K562 (cell line): ENCODE measurements around the gene TMEM107. TPM values are rescaled to one million over a fixed set of nuclear protein-coding genes. Genes with fewer than 3 reads are reported as not detected.

ENCODE experiments used
- HDAC3 ChIP-seq: fragments of 450-650 bp; IDR thresholded peaks from 2 replicates; pipeline ENCODE4 v1.6.1; 2018; ENCODE audit warnings: borderline replicate concordance, mild to moderate bottlenecking, moderate library complexity; ENCODE audit not compliant: partially characterized antibody
- IRF1 ChIP-seq: sonication (generic); formaldehyde crosslinking; IDR thresholded peaks from 2 replicates; pipeline ENCODE4 v1.8.0; 2022; ENCODE audit warnings: missing genetic modification reagents, mild to moderate bottlenecking, borderline replicate concordance
- MECOM ChIP-seq: fragments of 250-450 bp; sonication (Bioruptor Pico); IDR thresholded peaks from 2 replicates; pipeline ENCODE4 v1.8.0; 2022; ENCODE audit warnings: inconsistent platforms
- MLX ChIP-seq, 2 experiments: fragments of 450-650 bp in 1 of 2; sonication (generic) in 1 of 2; formaldehyde crosslinking; conservative IDR thresholded peaks; 2 replicates each; pipeline versions ENCODE4 v1.4.0 to v1.8.1; 2020 to 2022; ENCODE audit warnings: mild to moderate bottlenecking in 1 of 2, missing genetic modification reagents in 1 of 2
- MXI1 ChIP-seq: IDR thresholded peaks from 2 replicates; pipeline ENCODE4 v1.6.1; 2011; ENCODE audit warnings: low read depth, mild to moderate bottlenecking, improper control_type of control experiment, low read length
- NFXL1 ChIP-seq: fragments of 450-650 bp; formaldehyde crosslinking; IDR thresholded peaks from 2 replicates; pipeline ENCODE4 v1.4.0; 2021; ENCODE audit warnings: mild to moderate bottlenecking
- NRF1 ChIP-seq, 2 experiments: fragments of 450-650 bp; IDR thresholded peaks in 1 of 2; conservative IDR thresholded peaks in 1 of 2; 2 replicates each; pipeline ENCODE4 v1.6.1; 2014; ENCODE audit warnings: mild to moderate bottlenecking in 2 of 2
- PHB2 ChIP-seq: fragments of 450-650 bp; IDR thresholded peaks from 2 replicates; pipeline ENCODE4 v1.6.1; 2017; ENCODE audit warnings: low read depth
- ZBTB1 ChIP-seq: sonication (generic); formaldehyde crosslinking; IDR thresholded peaks from 2 replicates; pipeline ENCODE4 v1.8.1; 2023; ENCODE audit warnings: missing genetic modification reagents, low read depth, mild to moderate bottlenecking, borderline replicate concordance
- ZBTB40 ChIP-seq, 2 experiments: fragments of 450-650 bp in 1 of 2; sonication (generic) in 1 of 2; formaldehyde crosslinking in 1 of 2; IDR thresholded peaks; 2 replicates each; pipeline versions ENCODE4 v1.7.1 to v1.9.0; 2016 to 2022; ENCODE audit warnings: inconsistent platforms in 1 of 2, mild to moderate bottlenecking in 1 of 2, missing genetic modification reagents in 1 of 2
- ZNF124 ChIP-seq: sonication (generic); formaldehyde crosslinking; IDR thresholded peaks from 2 replicates; pipeline ENCODE4 v1.8.1; 2022; ENCODE audit warnings: missing genetic modification reagents
- ZNF408 ChIP-seq: fragments of 250-450 bp; sonication (Bioruptor Pico); IDR thresholded peaks from 2 replicates; pipeline ENCODE4 v1.4.0; 2020; ENCODE audit warnings: low read depth, mild to moderate bottlenecking, moderate library complexity
- ZZZ3 ChIP-seq: fragments of 450-650 bp; IDR thresholded peaks from 2 replicates; pipeline ENCODE4 v1.6.1; 2016; ENCODE audit warnings: antibody characterized with exemption, mild to moderate bottlenecking, moderate library complexity
- polyA plus RNA-seq, 8 experiments: library from polyadenylated mRNA; depleted of rRNA in 4 of 8; stranded (reverse) in 5 of 8; unstranded in 3 of 8; fragments of >200 nt; fragmentation: Nextera tagmentation in 2 of 8; fragmentation: Illumina TruSeq in 1 of 8; extraction: Ambion mirVana in 2 of 8; extraction: Trizol in 1 of 8; gene quantifications; 2 replicates each; pipeline versions ENCODE4 v1.2.1 to v1.2.3, GENCODE V29; 2011 to 2014; ENCODE audit warnings: inconsistent platforms in 1 of 8, missing spikeins in 1 of 8
- total RNA-seq, 7 experiments: library from RNA; depleted of rRNA in 6 of 7; stranded (reverse); fragments of >200 nt in 6 of 7; fragmentation: Illumina TruSeq in 2 of 7; extraction: Trizol in 2 of 7; gene quantifications; 2 replicates each; pipeline versions ENCODE4 v1.2.1 to v1.2.3, GENCODE V29; 2011 to 2021; ENCODE audit warnings: low replicate concordance in 1 of 7
- TF ChIP-seq, protein P1 (sequence below), 3 experiments: IDR thresholded peaks in 2 of 3; conservative IDR thresholded peaks in 1 of 3; 2 replicates each; pipeline ENCODE4 v1.5.1; 2011 to 2012; ENCODE audit warnings: low read length in 3 of 3, mild to moderate bottlenecking in 3 of 3, control low read depth in 2 of 3, improper control_type of control experiment in 1 of 3, inconsistent platforms in 1 of 3, low read depth in 1 of 3, mixed read lengths in 1 of 3, moderate library complexity in 1 of 3; ENCODE audit not compliant: insufficient read depth in 2 of 3

Gene TMEM107
- total and polyA plus RNA-seq, 9 of the 15 experiments (the other 6 are each of a cell fraction or from before 2014, with no cell fraction given): 7.1 to 26.2 (median 16.9) TPM

GRCh38 chr17:8222630-8223355, 46.6 kb upstream of the TMEM107 start (continued):
- TF ChIP-seq ZBTB40 (IDR thresholded peaks at IDR 0.05): peak; percentile 85
- TF ChIP-seq ZBTB40 (CRISPR knock-in tag; IDR thresholded peaks at IDR 0.05): no peak
- TF ChIP-seq ZBTB1 (CRISPR knock-in tag): no peak
- no peak; the same call in 1 of the 2 replicates for TF ChIP-seq MXI1
- TF ChIP-seq ZNF408 (CRISPR knock-in tag): no peak
- TF ChIP-seq NFXL1 (CRISPR knock-in tag): no peak
- no peak for TF ChIP-seq MLX (CRISPR knock-in tag; conservative IDR thresholded peaks at IDR 0.05)
- TF ChIP-seq MECOM: peak; percentile 30; the same call in 1 of the 2 replicates
- TF ChIP-seq NRF1 (conservative IDR thresholded peaks at IDR 0.05 in 1 of 2, IDR thresholded peaks at IDR 0.05 in 1 of 2): peak; percentile 78 to 81
- no peak for TF ChIP-seq IRF1 (CRISPR knock-in tag)
- TF ChIP-seq ZNF124 (CRISPR knock-in tag): no peak
- no peak for TF ChIP-seq ZZZ3
- TF ChIP-seq HDAC3: no peak
- no peak for TF ChIP-seq PHB2
- TF ChIP-seq, protein P1, sequence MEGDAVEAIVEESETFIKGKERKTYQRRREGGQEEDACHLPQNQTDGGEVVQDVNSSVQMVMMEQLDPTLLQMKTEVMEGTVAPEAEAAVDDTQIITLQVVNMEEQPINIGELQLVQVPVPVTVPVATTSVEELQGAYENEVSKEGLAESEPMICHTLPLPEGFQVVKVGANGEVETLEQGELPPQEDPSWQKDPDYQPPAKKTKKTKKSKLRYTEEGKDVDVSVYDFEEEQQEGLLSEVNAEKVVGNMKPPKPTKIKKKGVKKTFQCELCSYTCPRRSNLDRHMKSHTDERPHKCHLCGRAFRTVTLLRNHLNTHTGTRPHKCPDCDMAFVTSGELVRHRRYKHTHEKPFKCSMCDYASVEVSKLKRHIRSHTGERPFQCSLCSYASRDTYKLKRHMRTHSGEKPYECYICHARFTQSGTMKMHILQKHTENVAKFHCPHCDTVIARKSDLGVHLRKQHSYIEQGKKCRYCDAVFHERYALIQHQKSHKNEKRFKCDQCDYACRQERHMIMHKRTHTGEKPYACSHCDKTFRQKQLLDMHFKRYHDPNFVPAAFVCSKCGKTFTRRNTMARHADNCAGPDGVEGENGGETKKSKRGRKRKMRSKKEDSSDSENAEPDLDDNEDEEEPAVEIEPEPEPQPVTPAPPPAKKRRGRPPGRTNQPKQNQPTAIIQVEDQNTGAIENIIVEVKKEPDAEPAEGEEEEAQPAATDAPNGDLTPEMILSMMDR (IDR thresholded peaks at IDR 0.05 in 2 of 3, conservative IDR thresholded peaks at IDR 0.05 in 1 of 3; ENCODE audit: insufficient read depth in 2 of 3, low read depth in 1 of 3, low read length in 3 of 3): no peak
